Measurements from ENCODE around the gene VPS41.

VPS41 gene

DNA sequence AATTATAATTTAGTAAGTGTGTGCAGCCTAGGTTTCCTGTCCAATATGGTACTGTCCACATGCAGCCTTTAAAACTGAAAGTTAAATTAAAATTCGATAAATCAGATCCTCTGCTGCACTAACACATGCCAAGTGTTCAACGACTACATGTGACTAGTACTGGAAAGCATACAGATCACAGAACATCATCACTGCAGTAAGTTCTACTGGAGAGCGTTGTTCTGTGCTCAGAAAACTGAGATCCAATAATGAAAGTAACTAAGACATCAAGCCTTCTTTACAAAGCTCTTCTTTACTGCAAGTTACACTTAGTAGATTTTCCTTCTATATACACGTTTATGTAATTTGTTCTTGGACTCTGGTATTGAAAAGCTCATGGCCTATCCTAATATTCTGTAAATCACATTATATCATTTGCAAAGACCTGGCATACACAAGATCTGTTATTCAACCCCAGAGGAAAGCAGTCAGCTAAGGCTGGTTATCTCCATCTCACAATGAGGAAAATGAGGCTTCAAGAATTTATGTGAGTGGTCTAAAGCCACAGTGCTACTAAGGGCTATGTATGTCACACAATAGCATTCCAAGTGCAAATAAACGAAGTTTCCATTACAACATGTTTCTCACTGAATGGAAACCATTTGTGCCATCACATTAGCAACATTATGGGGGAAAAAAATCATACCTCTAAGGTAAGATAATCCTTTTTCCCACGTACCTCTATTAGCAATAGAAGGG, 77.6 kb downstream of the VPS41 start:
- H3K36me3 ChIP-seq (ENCODE audit: control insufficient read depth, insufficient read depth, low read length) = no peaks in the 10 kb centered on the region; the same call in none of the 2 replicates
- H3K4me3 ChIP-seq (ENCODE audit: low read depth, low read length) = no peak overlapping the region
- H3K9me3 ChIP-seq (ENCODE audit: control insufficient read depth, insufficient read depth, low read length) = no peaks in the 10 kb centered on the region
- no peak overlapping the region for H3K27ac ChIP-seq (ENCODE audit: low read depth, low read length)
- no peaks in the 10 kb centered on the region for H3K27me3 ChIP-seq (ENCODE audit: control insufficient read depth, insufficient read depth, low read length)
- no peak overlapping the region for H3K9ac ChIP-seq (ENCODE audit: low read depth, low read length)
- peaks cover 7% of the 10 kb centered on the region; the same call in 1 of the 2 replicates for H3K4me1 ChIP-seq (ENCODE audit: control insufficient read depth, insufficient read depth, low read length)

DNA sequence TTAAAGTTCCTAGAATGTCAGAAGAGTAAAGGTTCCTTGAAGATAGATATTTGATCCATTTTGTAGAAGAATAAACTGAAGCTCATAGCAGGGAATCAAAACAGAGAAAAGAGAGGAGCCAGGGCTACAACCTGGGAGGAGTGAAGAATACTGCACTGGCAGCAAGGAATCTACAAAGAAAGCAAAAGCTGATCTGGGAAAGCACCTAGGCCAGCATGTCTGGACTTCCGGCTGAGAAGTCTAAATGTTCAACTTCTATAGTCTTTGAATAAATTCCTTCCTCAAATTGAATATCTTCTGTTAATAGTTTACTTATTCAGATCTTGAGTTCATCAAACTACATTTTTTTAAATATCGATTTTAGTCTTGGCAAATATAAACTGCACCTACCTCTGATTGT, 78.2 kb downstream of the VPS41 start:
- Histone ChIP-seq H3K4me3 (ENCODE audit: low read depth, low read length) (no peak overlapping the region), H3K9me3 (ENCODE audit: control insufficient read depth, insufficient read depth, low read length) (no peaks in the 10 kb centered on the region), H3K27ac (ENCODE audit: low read depth, low read length) (no peak overlapping the region)

DNA sequence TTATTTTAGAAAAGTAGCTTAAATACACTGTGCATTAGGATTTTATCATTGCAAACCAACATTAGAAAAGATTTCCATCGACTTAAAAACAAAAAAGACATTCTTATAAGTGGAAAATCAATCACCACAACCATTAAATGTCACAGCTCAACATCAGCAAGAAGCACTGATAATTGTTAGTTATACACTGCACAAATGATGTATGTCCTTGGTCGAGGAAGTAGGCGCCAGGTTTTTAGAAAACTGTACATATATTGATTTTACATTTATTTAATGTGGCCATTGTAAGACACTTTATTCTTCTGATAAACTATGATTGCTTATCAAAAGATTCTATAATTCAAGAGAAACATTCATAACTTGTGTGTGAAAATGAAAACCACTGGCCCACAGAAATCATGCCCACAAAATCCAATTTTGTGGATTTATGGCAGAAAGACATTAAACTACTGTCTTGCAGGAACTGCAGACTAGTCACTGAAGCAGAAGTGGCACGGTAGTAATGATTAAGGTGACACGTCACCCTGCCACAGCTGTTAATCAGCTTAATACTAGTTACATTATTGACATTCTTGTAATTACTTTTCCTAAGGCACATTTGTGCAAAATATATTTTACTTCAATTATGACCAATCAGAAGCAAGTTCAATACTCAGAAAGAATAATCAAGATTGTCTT, 79.4 kb downstream of the VPS41 start:
- H3K27me3 ChIP-seq (ENCODE audit: control insufficient read depth, insufficient read depth, low read length) = no peaks in the 10 kb centered on the region
- no peak overlapping the region for H3K27ac ChIP-seq (ENCODE audit: low read depth, low read length)
- H3K9ac ChIP-seq (ENCODE audit: low read depth, low read length) = no peak overlapping the region
- no peak overlapping the region for H3K4me3 ChIP-seq (ENCODE audit: low read depth, low read length)
- no peaks in the 10 kb centered on the region; the same call in none of the 2 replicates for H3K36me3 ChIP-seq (ENCODE audit: control insufficient read depth, insufficient read depth, low read length)
- H3K4me1 ChIP-seq (ENCODE audit: control insufficient read depth, insufficient read depth, low read length) = peaks cover 7% of the 10 kb centered on the region; the same call in 1 of the 2 replicates
- H3K9me3 ChIP-seq (ENCODE audit: control insufficient read depth, insufficient read depth, low read length) = no peaks in the 10 kb centered on the region

More for the DNA sequence above, 78.2 kb downstream of the VPS41 start:
- H3K27me3 ChIP-seq (ENCODE audit: control insufficient read depth, insufficient read depth, low read length) = no peaks in the 10 kb centered on the region
- no peaks in the 10 kb centered on the region; the same call in none of the 2 replicates for H3K36me3 ChIP-seq (ENCODE audit: control insufficient read depth, insufficient read depth, low read length)
- H3K4me1 ChIP-seq (ENCODE audit: control insufficient read depth, insufficient read depth, low read length) = peaks cover 7% of the 10 kb centered on the region; the same call in 1 of the 2 replicates
- no peak overlapping the region for H3K9ac ChIP-seq (ENCODE audit: low read depth, low read length)

- no peaks in the 10 kb centered on the region; the same call in none of the 2 replicates for H3K36me3 ChIP-seq (ENCODE audit: control insufficient read depth, insufficient read depth, low read length)
- H3K4me3 ChIP-seq (ENCODE audit: low read depth, low read length) = no peak overlapping the region
- H3K4me1 ChIP-seq (ENCODE audit: control insufficient read depth, insufficient read depth, low read length) = peaks cover 7% of the 10 kb centered on the region; the same call in 1 of the 2 replicates
- no peak overlapping the region for H3K27ac ChIP-seq (ENCODE audit: low read depth, low read length)
- H3K9me3 ChIP-seq (ENCODE audit: control insufficient read depth, insufficient read depth, low read length) = no peaks in the 10 kb centered on the region
- H3K9ac ChIP-seq (ENCODE audit: low read depth, low read length) = no peak overlapping the region
- H3K27me3 ChIP-seq (ENCODE audit: control insufficient read depth, insufficient read depth, low read length) = no peaks in the 10 kb centered on the region
Observed at GRCh38 chr7:38828026-38828425, 81.0 kb downstream of the VPS41 start.

DNA sequence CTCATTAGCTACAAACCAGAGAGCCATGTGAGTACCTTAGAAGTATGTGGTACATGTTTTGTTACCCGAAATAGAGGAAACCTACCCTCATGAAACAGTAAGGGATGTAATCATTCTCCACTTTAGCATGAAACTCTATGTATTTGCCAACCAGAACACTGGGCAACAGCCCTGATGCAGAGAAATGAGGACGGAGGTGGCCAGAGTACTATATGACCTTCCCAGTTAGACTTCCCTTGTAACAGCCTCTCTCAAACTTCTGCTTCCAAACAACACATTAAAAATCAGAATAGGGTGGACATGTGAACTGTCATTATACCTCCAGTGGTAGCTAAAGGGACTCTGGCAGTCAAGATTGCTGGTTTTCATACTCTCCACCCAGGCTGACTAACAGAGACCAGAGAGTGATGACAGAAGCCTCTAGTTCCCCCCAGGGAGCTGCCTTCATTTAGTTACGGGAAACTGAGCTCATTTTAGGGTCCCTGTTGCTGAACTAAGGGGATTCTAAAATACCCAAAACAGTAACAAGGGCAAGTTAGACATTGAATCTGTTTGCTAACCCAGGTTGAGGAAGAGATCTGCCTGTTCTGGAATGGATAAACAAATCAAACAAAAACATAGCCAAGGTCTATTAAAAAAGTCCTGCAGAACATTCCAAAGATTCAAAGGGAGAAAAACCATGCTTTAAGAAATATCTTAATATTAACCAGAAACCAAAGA, 83.1 kb downstream of the VPS41 start:
- H3K9ac ChIP-seq (ENCODE audit: low read depth, low read length) = no peak overlapping the region
- no peak overlapping the region for H3K4me3 ChIP-seq (ENCODE audit: low read depth, low read length)
- no peaks in the 10 kb centered on the region; the same call in none of the 2 replicates for H3K36me3 ChIP-seq (ENCODE audit: control insufficient read depth, insufficient read depth, low read length)
- no peak overlapping the region for H3K27ac ChIP-seq (ENCODE audit: low read depth, low read length)
- H3K4me1 ChIP-seq (ENCODE audit: control insufficient read depth, insufficient read depth, low read length) = no peaks in the 10 kb centered on the region
- no peaks in the 10 kb centered on the region for H3K27me3 ChIP-seq (ENCODE audit: control insufficient read depth, insufficient read depth, low read length)
- no peaks in the 10 kb centered on the region for H3K9me3 ChIP-seq (ENCODE audit: control insufficient read depth, insufficient read depth, low read length)

- Histone ChIP-seq H3K36me3 (ENCODE audit: control insufficient read depth, insufficient read depth, low read length) (no peaks in the 10 kb centered on the region; the same call in none of the 2 replicates), H3K9ac (ENCODE audit: low read depth, low read length) (no peak overlapping the region), H3K27me3 (ENCODE audit: control insufficient read depth, insufficient read depth, low read length) (no peaks in the 10 kb centered on the region), H3K27ac (ENCODE audit: low read depth, low read length) (no peak overlapping the region), H3K4me3 (ENCODE audit: low read depth, low read length) (no peak overlapping the region), H3K4me1 (ENCODE audit: control insufficient read depth, insufficient read depth, low read length) (no peaks in the 10 kb centered on the region), H3K9me3 (ENCODE audit: control insufficient read depth, insufficient read depth, low read length) (no peaks in the 10 kb centered on the region)
Observed at GRCh38 chr7:38824948-38825347, 84.0 kb downstream of the VPS41 start.

DNA sequence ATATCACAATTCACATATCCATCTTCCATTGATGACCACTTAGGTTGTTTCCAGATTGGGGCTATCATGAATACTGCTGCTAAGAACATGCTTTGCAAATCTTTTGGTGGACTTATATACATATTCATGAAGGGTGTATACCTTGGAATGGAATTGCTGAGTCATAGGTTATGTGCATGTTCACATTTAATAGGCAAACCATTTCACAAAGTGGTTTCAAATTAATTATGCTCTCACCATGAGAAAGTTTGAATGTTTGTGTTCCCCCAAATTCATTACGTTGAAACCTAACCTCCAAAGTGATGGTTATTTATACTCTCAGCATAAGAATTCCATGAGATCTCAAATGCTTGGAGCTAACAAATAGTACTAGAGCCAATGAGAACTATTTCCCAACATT, 86.4 kb downstream of the VPS41 start:
- no peaks in the 10 kb centered on the region for H3K27me3 ChIP-seq (ENCODE audit: control insufficient read depth, insufficient read depth, low read length)
- H3K9ac ChIP-seq (ENCODE audit: low read depth, low read length) = no peak overlapping the region
- no peaks in the 10 kb centered on the region for H3K4me1 ChIP-seq (ENCODE audit: control insufficient read depth, insufficient read depth, low read length)
- H3K9me3 ChIP-seq (ENCODE audit: control insufficient read depth, insufficient read depth, low read length) = no peaks in the 10 kb centered on the region
- no peak overlapping the region for H3K27ac ChIP-seq (ENCODE audit: low read depth, low read length)
- 0 out of 2 replicates have a peak, but pooled peaks cover 9% of the 10 kb centered on the region for H3K36me3 ChIP-seq (ENCODE audit: control insufficient read depth, insufficient read depth, low read length)
- H3K4me3 ChIP-seq (ENCODE audit: low read depth, low read length) = no peak overlapping the region

DNA sequence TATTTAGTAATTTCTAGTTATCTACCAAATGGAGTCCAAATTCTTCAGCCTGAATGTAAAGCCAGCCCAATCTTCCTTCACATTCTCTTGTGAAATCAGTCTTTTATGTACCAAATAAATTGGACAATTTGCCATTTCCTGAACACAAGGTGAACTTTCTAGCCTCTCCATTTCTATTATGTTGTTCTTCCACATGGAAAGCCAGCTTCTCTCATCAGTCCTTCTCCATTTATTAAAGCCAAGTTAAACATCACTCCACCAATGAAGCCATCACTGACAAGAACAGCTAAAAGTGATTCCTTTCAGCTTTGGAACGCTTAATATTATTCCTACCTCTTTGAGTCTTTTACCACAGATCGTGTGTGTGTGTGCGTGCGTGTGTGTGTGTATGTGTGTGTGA, 88.4 kb downstream of the VPS41 start:
- Histone ChIP-seq H3K36me3 (ENCODE audit: control insufficient read depth, insufficient read depth, low read length) (0 out of 2 replicates have a peak, but pooled peaks cover 10% of the 10 kb centered on the region), H3K4me1 (ENCODE audit: control insufficient read depth, insufficient read depth, low read length) (peaks cover 4% of the 10 kb centered on the region; the same call in 1 of the 2 replicates), H3K4me3 (ENCODE audit: low read depth, low read length) (no peak overlapping the region), H3K27ac (ENCODE audit: low read depth, low read length) (no peak overlapping the region), H3K9ac (ENCODE audit: low read depth, low read length) (no peak overlapping the region), H3K9me3 (ENCODE audit: control insufficient read depth, insufficient read depth, low read length) (no peaks in the 10 kb centered on the region), H3K27me3 (ENCODE audit: control insufficient read depth, insufficient read depth, low read length) (no peaks in the 10 kb centered on the region)

GRCh38 chr7:38819463-38819862, 89.5 kb downstream of the VPS41 start:
- Histone ChIP-seq H3K4me3 (ENCODE audit: low read depth, low read length) (no peak overlapping the region), H3K36me3 (ENCODE audit: control insufficient read depth, insufficient read depth, low read length) (0 out of 2 replicates have a peak, but pooled peaks cover 10% of the 10 kb centered on the region), H3K9ac (ENCODE audit: low read depth, low read length) (no peak overlapping the region), H3K27me3 (ENCODE audit: control insufficient read depth, insufficient read depth, low read length) (no peaks in the 10 kb centered on the region), H3K4me1 (ENCODE audit: control insufficient read depth, insufficient read depth, low read length) (peaks cover 4% of the 10 kb centered on the region; the same call in 1 of the 2 replicates), H3K27ac (ENCODE audit: low read depth, low read length) (no peak overlapping the region), H3K9me3 (ENCODE audit: control insufficient read depth, insufficient read depth, low read length) (no peaks in the 10 kb centered on the region)

DNA sequence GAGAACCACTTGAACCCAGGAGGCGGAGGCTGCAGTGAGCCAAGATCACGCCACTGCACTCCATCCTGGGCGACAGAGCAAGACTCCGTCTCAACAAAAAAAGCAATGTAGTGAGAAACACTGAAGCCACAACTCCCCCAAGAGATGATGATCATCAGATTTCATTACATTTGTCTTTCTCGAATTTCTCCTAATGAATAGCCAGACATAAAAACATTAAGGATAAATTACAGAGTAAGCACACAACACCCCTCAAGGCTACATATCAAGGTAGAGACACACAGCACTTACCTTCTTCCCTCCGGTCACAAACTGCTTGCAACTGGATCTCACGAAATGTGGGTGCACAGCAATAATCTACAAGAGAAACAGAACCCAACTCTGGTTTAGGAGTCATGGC, 91.5 kb downstream of the VPS41 start:
- peaks cover 4% of the 10 kb centered on the region; the same call in 1 of the 2 replicates for H3K4me1 ChIP-seq (ENCODE audit: control insufficient read depth, insufficient read depth, low read length)
- H3K4me3 ChIP-seq (ENCODE audit: low read depth, low read length) = no peak overlapping the region
- 0 out of 2 replicates have a peak, but pooled peaks cover 10% of the 10 kb centered on the region for H3K36me3 ChIP-seq (ENCODE audit: control insufficient read depth, insufficient read depth, low read length)
- no peak overlapping the region for H3K9ac ChIP-seq (ENCODE audit: low read depth, low read length)
- H3K9me3 ChIP-seq (ENCODE audit: control insufficient read depth, insufficient read depth, low read length) = no peaks in the 10 kb centered on the region
- H3K27ac ChIP-seq (ENCODE audit: low read depth, low read length) = no peak overlapping the region
- H3K27me3 ChIP-seq (ENCODE audit: control insufficient read depth, insufficient read depth, low read length) = no peaks in the 10 kb centered on the region

All from HUES48 (cell line).